Astrocyte (in vitro differentiated cells and primary cell): ENCODE results near the gene TRIM72. TPM values are rescaled to one million over a fixed set of nuclear protein-coding genes. Genes with fewer than 3 reads are reported as not detected.

Experiments
- DNase-seq: peaks from one replicate; pipeline ENCODE4 v3.0.0-alpha.2; 2010; ENCODE audit warnings: low read depth
- FAIRE-seq: peaks from 2 replicates; lab custom pipeline; 2011; peaks lifted over from hg19 to GRCh38; lab: Jason Lieb, UNC
- H2AFZ ChIP-seq: 2 replicates; pipeline ENCODE4 v1.6.0; 2012; ENCODE audit warnings: low read depth, low read length, inconsistent platforms
- H3K27ac ChIP-seq: 2 replicates; pipeline ENCODE4 v1.5.1; 2011; ENCODE audit warnings: low read depth, low read length, inconsistent platforms
- H3K27me3 ChIP-seq: 2 replicates; pipeline ENCODE4 v1.6.0; 2011; ENCODE audit warnings: low read length, inconsistent platforms; ENCODE audit not compliant: insufficient read depth
- H3K36me3 ChIP-seq: 2 replicates; pipeline ENCODE4 v1.5.1; 2011; ENCODE audit warnings: low read length, inconsistent platforms; ENCODE audit not compliant: insufficient read depth
- H3K4me1 ChIP-seq: 2 replicates; pipeline ENCODE4 v1.5.1; 2011; ENCODE audit warnings: low read length, inconsistent platforms; ENCODE audit not compliant: insufficient read depth
- H3K4me2 ChIP-seq: 2 replicates; pipeline ENCODE4 v1.6.0; 2012; ENCODE audit warnings: low read length, inconsistent platforms
- H3K4me3 ChIP-seq: 2 replicates; pipeline ENCODE4 v1.5.1; 2011; ENCODE audit warnings: low read depth, mild to moderate bottlenecking, low read length, inconsistent platforms; ENCODE audit not compliant: insufficient read depth
- H3K79me2 ChIP-seq: 2 replicates; pipeline ENCODE4 v1.6.0; 2012; ENCODE audit warnings: mild to moderate bottlenecking, low read length, inconsistent platforms; ENCODE audit not compliant: insufficient read depth
- H3K9ac ChIP-seq: 2 replicates; pipeline ENCODE4 v1.6.0; 2012; ENCODE audit warnings: mild to moderate bottlenecking, low read length, inconsistent platforms
- H3K9me3 ChIP-seq: 2 replicates; pipeline ENCODE4 v1.5.1; 2012; ENCODE audit warnings: low read depth, mild to moderate bottlenecking, low read length, inconsistent platforms; ENCODE audit not compliant: insufficient read depth
- H4K20me1 ChIP-seq: 2 replicates; pipeline ENCODE4 v1.6.0; 2012; ENCODE audit warnings: low read length, inconsistent platforms; ENCODE audit not compliant: insufficient read depth
- H3K27ac Mint-ChIP-seq: one replicate; pipeline ENCODE4 v1.8.0; 2021; ENCODE audit warnings: mild to moderate bottlenecking, mixed read lengths; ENCODE audit not compliant: unreplicated experiment
- H3K27me3 Mint-ChIP-seq: one replicate; pipeline ENCODE4 v1.8.0; 2021; ENCODE audit warnings: low read depth, mixed read lengths; ENCODE audit not compliant: unreplicated experiment
- H3K36me3 Mint-ChIP-seq: one replicate; pipeline ENCODE4 v1.8.0; 2021; ENCODE audit warnings: low read depth, mixed read lengths; ENCODE audit not compliant: unreplicated experiment
- H3K4me1 Mint-ChIP-seq: one replicate; pipeline ENCODE4 v1.8.0; 2021; ENCODE audit warnings: low read depth, mixed read lengths; ENCODE audit not compliant: unreplicated experiment
- H3K4me3 Mint-ChIP-seq: one replicate; pipeline ENCODE4 v1.8.0; 2021; ENCODE audit warnings: mild to moderate bottlenecking, moderate library complexity, mixed read lengths; ENCODE audit not compliant: unreplicated experiment
- H3K9me3 Mint-ChIP-seq: one replicate; pipeline ENCODE4 v1.8.0; 2021; ENCODE audit warnings: mild to moderate bottlenecking, mixed read lengths; ENCODE audit not compliant: unreplicated experiment
- EZH2 ChIP-seq: IDR thresholded peaks from 2 replicates; pipeline ENCODE4 v1.6.1; 2012; ENCODE audit warnings: mild to moderate bottlenecking, low read length, inconsistent platforms; ENCODE audit not compliant: insufficient read depth
- total RNA-seq: library from RNA; stranded (reverse); gene quantifications from 2 replicates; pipeline ENCODE4 v1.2.1, GENCODE V29; 2021
- TF ChIP-seq, protein P1 (sequence below): IDR thresholded peaks from 2 replicates; pipeline ENCODE4 v1.5.1; 2011; ENCODE audit warnings: low read depth, mild to moderate bottlenecking, inconsistent platforms, low read length, moderate library complexity; ENCODE audit not compliant: insufficient read depth

TRIM72 gene
- total RNA-seq, 1 donor from 2014 or later, result not detected

DNA sequence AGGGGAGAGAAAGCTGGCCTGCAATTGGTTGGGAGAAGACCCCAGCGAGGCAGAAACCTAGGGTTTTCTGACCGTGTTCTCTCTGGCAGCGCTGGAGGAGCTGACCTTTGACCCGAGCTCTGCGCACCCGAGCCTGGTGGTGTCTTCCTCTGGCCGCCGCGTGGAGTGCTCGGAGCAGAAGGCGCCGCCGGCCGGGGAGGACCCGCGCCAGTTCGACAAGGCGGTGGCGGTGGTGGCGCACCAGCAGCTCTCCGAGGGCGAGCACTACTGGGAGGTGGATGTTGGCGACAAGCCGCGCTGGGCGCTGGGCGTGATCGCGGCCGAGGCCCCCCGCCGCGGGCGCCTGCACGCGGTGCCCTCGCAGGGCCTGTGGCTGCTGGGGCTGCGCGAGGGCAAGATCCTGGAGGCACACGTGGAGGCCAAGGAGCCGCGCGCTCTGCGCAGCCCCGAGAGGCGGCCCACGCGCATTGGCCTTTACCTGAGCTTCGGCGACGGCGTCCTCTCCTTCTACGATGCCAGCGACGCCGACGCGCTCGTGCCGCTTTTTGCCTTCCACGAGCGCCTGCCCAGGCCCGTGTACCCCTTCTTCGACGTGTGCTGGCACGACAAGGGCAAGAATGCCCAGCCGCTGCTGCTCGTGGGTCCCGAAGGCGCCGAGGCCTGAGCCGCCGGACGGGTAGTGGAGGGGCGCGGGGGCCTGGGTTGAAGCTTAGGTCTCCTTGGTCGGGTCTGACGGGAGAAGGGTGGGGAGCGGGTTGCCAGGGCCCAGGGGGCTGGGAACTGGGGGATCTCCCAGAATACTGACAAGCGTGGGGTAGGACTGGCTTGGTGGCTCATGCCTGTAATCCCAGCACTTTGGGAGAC is 10.4 kb downstream of the TRIM72 start:
- no peak for DNase-seq
- peaks cover 8% of the 10 kb centered on the region for H3K9me3 Mint-ChIP-seq
- Histone ChIP-seq H3K4me1 (no peaks in the 10 kb centered on the region), H3K9me3 (no peaks in the 10 kb centered on the region), H3K79me2 (no peaks in the 10 kb centered on the region), H3K4me3 (no peak overlapping the region), H3K9ac (no peak overlapping the region), H3K4me2 (no peak overlapping the region), H3K27ac (no peak overlapping the region), H3K27me3 (no peaks in the 10 kb centered on the region), H3K36me3 (no peaks in the 10 kb centered on the region), H4K20me1 (no peaks in the 10 kb centered on the region), H2AFZ (no peak overlapping the region)
- H3K27me3 Mint-ChIP-seq, result peaks cover 31% of the 10 kb centered on the region
- FAIRE-seq, result no peak
- no peak overlapping the region for H3K27ac Mint-ChIP-seq
- H3K36me3 Mint-ChIP-seq, result no peaks in the 10 kb centered on the region
- H3K4me3 Mint-ChIP-seq, result no peak overlapping the region
- TF ChIP-seq EZH2, result no peak
- TF ChIP-seq, protein P1, sequence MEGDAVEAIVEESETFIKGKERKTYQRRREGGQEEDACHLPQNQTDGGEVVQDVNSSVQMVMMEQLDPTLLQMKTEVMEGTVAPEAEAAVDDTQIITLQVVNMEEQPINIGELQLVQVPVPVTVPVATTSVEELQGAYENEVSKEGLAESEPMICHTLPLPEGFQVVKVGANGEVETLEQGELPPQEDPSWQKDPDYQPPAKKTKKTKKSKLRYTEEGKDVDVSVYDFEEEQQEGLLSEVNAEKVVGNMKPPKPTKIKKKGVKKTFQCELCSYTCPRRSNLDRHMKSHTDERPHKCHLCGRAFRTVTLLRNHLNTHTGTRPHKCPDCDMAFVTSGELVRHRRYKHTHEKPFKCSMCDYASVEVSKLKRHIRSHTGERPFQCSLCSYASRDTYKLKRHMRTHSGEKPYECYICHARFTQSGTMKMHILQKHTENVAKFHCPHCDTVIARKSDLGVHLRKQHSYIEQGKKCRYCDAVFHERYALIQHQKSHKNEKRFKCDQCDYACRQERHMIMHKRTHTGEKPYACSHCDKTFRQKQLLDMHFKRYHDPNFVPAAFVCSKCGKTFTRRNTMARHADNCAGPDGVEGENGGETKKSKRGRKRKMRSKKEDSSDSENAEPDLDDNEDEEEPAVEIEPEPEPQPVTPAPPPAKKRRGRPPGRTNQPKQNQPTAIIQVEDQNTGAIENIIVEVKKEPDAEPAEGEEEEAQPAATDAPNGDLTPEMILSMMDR, result no peak
- H3K4me1 Mint-ChIP-seq, result no peaks in the 10 kb centered on the region

- DNase-seq, result no peak
- Mint-ChIP-seq H3K4me3 (no peak overlapping the region), H3K9me3 (peaks cover 6% of the 10 kb centered on the region), H3K4me1 (no peaks in the 10 kb centered on the region), H3K27me3 (peaks cover 27% of the 10 kb centered on the region), H3K27ac (no peak overlapping the region), H3K36me3 (no peaks in the 10 kb centered on the region)
- no peak overlapping the region for H3K9ac ChIP-seq
- H3K79me2 ChIP-seq, result no peaks in the 10 kb centered on the region
- H3K27ac ChIP-seq, result no peak overlapping the region
- no peak overlapping the region for H3K4me3 ChIP-seq
- no peak for FAIRE-seq
- H3K4me2 ChIP-seq, result no peak overlapping the region
- H3K9me3 ChIP-seq, result no peaks in the 10 kb centered on the region
- H3K4me1 ChIP-seq, result no peaks in the 10 kb centered on the region
- TF ChIP-seq, protein P1, result no peak
- no peak for TF ChIP-seq EZH2
- H2AFZ ChIP-seq, result no peak overlapping the region
- H3K27me3 ChIP-seq, result no peaks in the 10 kb centered on the region
- H3K36me3 ChIP-seq, result no peaks in the 10 kb centered on the region
- H4K20me1 ChIP-seq, result no peaks in the 10 kb centered on the region
Observed at GRCh38 chr16:31225193-31225592, 11.3 kb downstream of the TRIM72 start.

DNA sequence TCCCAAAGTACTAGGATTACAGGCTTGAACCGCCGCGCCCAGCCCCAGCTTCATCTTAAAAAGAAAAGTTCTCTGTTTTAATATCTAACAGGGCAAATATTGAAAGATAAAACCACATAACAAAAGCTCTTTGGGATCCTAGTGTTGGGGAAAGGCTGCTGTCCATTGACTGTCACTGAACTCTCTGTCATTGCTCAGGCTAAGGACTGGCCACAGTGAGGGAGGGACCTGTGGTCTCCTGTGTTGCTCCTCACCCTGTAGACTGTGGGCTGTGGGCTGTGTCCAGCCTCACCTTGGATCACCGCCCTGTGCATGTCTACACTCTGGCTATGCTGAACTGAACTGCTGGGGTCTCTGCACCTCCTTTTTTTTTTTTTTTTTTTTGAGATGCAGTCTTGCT is 14.3 kb downstream of the TRIM72 start:
- no peaks in the 10 kb centered on the region for H3K9me3 ChIP-seq
- Mint-ChIP-seq H3K36me3 (peaks cover 3% of the 10 kb centered on the region), H3K27ac (no peak overlapping the region), H3K4me3 (no peak overlapping the region), H3K4me1 (no peaks in the 10 kb centered on the region), H3K9me3 (peaks cover 3% of the 10 kb centered on the region), H3K27me3 (peaks cover 12% of the 10 kb centered on the region)
- TF ChIP-seq EZH2, result no peak
- TF ChIP-seq, protein P1, result no peak
- no peaks in the 10 kb centered on the region for H3K36me3 ChIP-seq
- no peak for DNase-seq
- no peak overlapping the region for H3K9ac ChIP-seq
- no peak overlapping the region for H3K27ac ChIP-seq
- no peaks in the 10 kb centered on the region for H3K79me2 ChIP-seq
- H3K4me2 ChIP-seq, result no peak overlapping the region
- FAIRE-seq, result no peak
- no peaks in the 10 kb centered on the region for H3K4me1 ChIP-seq
- no peak overlapping the region for H2AFZ ChIP-seq
- no peak overlapping the region for H3K4me3 ChIP-seq
- no peaks in the 10 kb centered on the region for H4K20me1 ChIP-seq
- no peaks in the 10 kb centered on the region for H3K27me3 ChIP-seq
